GOT3 (cell line): ENCODE data around the gene PCNT.

Source experiments
- DNase-seq: peaks from one replicate; lab custom pipeline; 2025; ENCODE audit warnings: mixed read lengths; lab: John Stamatoyannopoulos, UW

PCNT gene

DNA sequence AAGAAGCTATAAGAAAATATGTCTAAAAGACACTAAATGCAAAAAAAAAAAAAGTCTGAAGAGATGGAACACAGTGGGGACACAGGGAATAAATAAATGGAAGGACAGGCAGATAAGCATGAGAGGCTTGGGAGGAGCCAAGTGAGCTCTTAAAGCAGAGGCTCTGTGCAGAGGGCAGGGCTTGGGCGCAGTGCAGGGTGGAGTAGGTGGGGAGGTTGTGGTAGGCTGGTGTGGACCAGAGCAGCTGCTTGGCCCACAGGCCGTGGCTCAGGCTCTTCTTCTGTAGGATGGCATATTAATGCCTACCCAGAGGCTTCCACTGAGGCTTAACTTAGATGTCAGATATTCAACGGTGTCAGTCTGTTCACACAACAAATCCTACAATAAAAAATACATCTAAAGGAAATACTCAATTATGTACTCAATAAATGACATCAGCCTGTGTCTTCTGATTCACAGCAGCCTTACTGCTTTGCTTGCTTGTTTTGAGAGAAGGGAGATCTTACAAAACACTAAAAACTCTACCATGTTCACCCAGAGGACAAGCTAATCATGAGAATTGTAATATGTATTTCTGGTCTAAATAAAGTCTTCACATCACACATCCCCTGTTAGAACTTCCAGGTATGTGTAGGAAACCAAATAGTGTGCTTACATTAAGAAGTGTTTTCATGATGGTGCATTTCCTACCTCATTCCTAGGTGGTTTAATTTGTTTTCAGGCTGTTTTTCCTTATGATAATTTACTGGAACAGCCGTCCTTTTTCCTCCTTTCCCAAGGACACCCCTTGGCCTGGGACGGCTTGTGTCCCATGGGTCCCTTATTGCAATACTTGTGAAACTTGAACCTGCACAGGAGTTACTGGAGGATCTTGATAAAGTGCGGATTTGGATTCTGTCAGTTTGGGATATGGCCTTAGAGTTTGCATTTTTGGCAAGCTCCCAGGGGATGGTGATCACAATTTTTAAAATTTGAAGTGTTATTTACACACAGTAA is 159.6 kb downstream of the PCNT start:
- no peak for DNase-seq

GRCh38 chr21:46486481-46487126 is 162.6 kb downstream of the PCNT start:
- no peak for DNase-seq

DNA sequence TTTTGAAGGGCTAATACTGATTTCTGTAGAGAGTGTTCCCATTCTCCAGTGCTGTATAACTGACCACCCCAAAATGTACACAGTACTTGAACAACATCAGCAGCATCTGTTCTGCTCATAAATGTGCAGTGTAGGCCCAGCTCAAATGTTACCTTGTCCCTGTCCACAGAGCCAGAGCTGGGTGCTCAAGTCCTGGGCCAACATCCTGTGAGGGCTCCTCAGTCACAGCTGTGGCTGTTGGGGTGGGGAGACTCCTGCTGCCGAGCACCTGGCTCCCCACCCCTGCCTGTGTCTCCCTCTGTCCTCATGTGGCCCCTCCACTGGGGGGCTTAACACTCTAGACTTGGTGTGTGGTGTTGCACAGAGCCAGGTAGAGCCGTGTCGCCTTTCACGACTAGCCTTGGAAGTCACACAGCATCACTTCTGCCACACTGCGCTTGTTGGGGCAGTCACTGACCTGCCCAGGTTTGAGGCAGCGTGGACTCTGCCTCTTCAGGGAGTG is 165.3 kb downstream of the PCNT start:
- no peak for DNase-seq

DNA sequence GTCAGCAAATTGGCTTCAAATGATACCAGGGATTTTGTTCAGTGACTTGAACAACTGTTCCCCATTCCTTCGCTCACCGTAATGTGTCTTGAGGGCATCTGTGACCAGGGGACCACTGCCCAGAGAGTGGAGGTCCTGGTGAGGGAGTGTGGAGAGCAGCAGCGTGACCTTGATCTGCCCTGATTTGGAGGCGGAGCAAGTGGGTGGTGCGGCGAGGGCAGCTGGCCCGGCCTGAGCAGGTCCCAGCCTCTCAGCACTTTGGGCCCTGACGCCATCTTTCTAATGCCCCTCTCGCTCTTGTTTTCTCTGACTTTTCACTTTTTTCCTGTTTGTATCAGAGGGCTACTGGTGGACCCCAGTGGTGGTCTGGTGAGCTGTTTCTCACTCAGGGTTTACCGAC is 165.8 kb downstream of the PCNT start:
- no peak for DNase-seq

DNA sequence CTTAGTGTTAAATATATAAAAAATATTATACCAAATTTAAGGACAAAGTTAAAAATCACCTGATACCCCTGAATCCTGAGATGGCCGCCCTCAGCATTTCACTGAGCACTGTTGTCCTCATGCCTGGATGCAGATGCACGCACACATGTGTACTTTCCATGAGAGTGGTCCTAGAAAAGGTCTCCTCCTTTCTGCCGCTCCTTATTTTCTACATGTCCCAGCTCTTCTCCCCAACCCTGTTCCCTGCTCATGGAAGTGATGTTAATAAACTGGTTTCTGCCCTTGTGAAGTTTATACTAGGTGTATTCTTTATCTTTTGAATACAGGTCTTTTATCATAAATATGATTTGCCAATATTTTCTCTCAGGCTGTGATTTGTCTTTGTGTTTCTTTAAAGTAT is 167.6 kb downstream of the PCNT start:
- DNase-seq, result no peak

- no peak for DNase-seq
Observed at GRCh38 chr21:46492851-46493250, 168.9 kb downstream of the PCNT start.

DNA sequence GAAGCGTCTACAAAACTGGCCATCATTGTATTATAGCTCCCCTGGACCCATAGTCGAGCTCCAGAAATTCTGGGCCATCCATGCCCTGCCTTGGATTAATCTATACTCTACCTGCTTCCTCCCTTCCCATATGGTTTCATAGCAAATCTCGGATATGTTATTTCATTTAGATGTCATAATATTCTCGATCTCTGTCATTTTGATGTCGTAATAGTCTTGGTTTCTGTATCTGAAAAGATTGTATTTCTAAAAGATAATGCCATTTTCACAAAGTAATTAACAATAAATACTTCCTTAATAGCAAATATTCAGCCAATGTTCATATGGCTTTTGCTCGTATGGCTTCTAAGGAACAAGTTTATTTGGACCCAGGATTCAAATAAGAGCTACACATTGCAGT is 169.9 kb downstream of the PCNT start:
- DNase-seq, result no peak
